Smooth muscle cell (in vitro differentiated cells): ENCODE data around the gene MTPN. TPM values are rescaled to one million over a fixed set of nuclear protein-coding genes. Genes with fewer than 3 reads are reported as not detected.

Experiments
- DNase-seq: peaks from one replicate; lab custom pipeline; 2025; ENCODE audit not compliant: unreplicated experiment; lab: John Stamatoyannopoulos, UW
- H2AFZ ChIP-seq: fragments of 200-600 bp; sonication (generic); 2 replicates; pipeline ENCODE4 v1.6.0; 2016; ENCODE audit warnings: antibody characterized with exemption, low read depth, mild to moderate bottlenecking
- H3F3A ChIP-seq: fragments of 200-600 bp; sonication (generic); 2 replicates; pipeline ENCODE4 v1.6.0; 2017; ENCODE audit warnings: antibody characterized with exemption, low read depth
- H3K27ac ChIP-seq: fragments of 200-600 bp; sonication (generic); 2 replicates; pipeline ENCODE4 v1.5.1; 2016; ENCODE audit warnings: low read depth, mild to moderate bottlenecking
- H3K27me3 ChIP-seq: fragments of 200-600 bp; sonication (generic); 2 replicates; pipeline ENCODE4 v1.6.1; 2016; ENCODE audit warnings: low read depth, mild to moderate bottlenecking
- H3K36me3 ChIP-seq: fragments of 200-600 bp; sonication (generic); 2 replicates; pipeline ENCODE4 v1.5.1; 2016; ENCODE audit warnings: low read depth
- H3K4me1 ChIP-seq: fragments of 200-600 bp; sonication (generic); 2 replicates; pipeline ENCODE4 v1.5.1; 2016; ENCODE audit warnings: low read depth
- H3K4me2 ChIP-seq: fragments of 200-600 bp; sonication (generic); 2 replicates; pipeline ENCODE4 v1.6.0; 2016; ENCODE audit warnings: mild to moderate bottlenecking
- H3K4me3 ChIP-seq: fragments of 200-600 bp; sonication (generic); 2 replicates; pipeline ENCODE4 v1.5.1; 2016; ENCODE audit warnings: mild to moderate bottlenecking
- H3K79me2 ChIP-seq: fragments of 200-600 bp; sonication (generic); 2 replicates; pipeline ENCODE4 v1.6.0; 2016; ENCODE audit warnings: low read depth, mild to moderate bottlenecking
- H3K9ac ChIP-seq: fragments of 200-600 bp; sonication (generic); 2 replicates; pipeline ENCODE4 v1.6.0; 2016; ENCODE audit warnings: low read depth
- H3K9me3 ChIP-seq: fragments of 200-600 bp; sonication (generic); replicated peaks from 2 replicates; pipeline ENCODE4 v1.5.1; 2016; ENCODE audit warnings: low read depth
- H4K20me1 ChIP-seq: fragments of 200-600 bp; sonication (generic); 2 replicates; pipeline ENCODE4 v1.6.0; 2016; ENCODE audit warnings: low read depth
- WGBS: methylation state at CpG from one replicate; pipeline ENCODE4 v1.1.7; 2016; ENCODE audit warnings: low lambda C conversion rate; 5-methylcytosine and 5-hydroxymethylcytosine counted together
- polyA plus RNA-seq: library from polyadenylated mRNA; unstranded; fragments of >200 nt; fragmentation: Nextera tagmentation; extraction: Ambion mirVana; gene quantifications from 2 replicates; pipeline ENCODE4 v1.2.1, GENCODE V29; 2016
- total RNA-seq: library from RNA; depleted of rRNA; stranded (reverse); fragments of >200 nt; gene quantifications from 2 replicates; pipeline ENCODE4 v1.2.3, GENCODE V29; 2014
- TF ChIP-seq, protein P1 (sequence below): fragments of 200-600 bp; sonication (generic); IDR thresholded peaks from 2 replicates; pipeline ENCODE4 v1.5.1; 2017; ENCODE audit warnings: borderline replicate concordance, mild to moderate bottlenecking, antibody characterized with exemption; ENCODE audit not compliant: insufficient read depth, poor library complexity, severe bottlenecking

The MTPN gene
- total and polyA plus RNA-seq, 2 experiments from 2014 or later, result 36.4 to 138 TPM

DNA sequence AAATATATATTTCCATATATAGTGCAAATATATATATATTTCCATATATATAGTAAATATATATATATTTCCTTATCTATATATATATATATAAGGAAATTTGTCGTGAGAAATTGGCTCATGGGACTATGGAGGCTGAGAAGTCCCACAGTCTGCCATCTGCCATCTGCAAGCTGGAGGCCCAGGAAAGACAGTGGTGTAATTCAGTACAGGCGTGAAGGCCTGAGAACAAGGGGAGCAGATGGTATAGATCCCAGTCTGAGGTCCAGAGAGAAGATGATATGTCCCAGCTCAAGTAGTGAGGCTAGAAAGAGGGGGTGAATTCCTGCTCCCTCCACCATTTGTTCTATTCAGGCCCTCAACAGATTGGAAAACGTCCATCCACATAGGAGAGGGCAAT is 78.9 kb downstream of the MTPN start:
- TF ChIP-seq, protein P1, sequence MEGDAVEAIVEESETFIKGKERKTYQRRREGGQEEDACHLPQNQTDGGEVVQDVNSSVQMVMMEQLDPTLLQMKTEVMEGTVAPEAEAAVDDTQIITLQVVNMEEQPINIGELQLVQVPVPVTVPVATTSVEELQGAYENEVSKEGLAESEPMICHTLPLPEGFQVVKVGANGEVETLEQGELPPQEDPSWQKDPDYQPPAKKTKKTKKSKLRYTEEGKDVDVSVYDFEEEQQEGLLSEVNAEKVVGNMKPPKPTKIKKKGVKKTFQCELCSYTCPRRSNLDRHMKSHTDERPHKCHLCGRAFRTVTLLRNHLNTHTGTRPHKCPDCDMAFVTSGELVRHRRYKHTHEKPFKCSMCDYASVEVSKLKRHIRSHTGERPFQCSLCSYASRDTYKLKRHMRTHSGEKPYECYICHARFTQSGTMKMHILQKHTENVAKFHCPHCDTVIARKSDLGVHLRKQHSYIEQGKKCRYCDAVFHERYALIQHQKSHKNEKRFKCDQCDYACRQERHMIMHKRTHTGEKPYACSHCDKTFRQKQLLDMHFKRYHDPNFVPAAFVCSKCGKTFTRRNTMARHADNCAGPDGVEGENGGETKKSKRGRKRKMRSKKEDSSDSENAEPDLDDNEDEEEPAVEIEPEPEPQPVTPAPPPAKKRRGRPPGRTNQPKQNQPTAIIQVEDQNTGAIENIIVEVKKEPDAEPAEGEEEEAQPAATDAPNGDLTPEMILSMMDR, result no peak
- Histone ChIP-seq H2AFZ (no peak overlapping the region), H3K36me3 (no peaks in the 10 kb centered on the region), H3K4me3 (no peak overlapping the region), H3K4me2 (no peak overlapping the region), H3K27ac (no peak overlapping the region), H3K9me3 (no peaks in the 10 kb centered on the region), H3K4me1 (no peaks in the 10 kb centered on the region), H3K79me2 (no peaks in the 10 kb centered on the region), H3K27me3 (no peaks in the 10 kb centered on the region), H3K9ac (no peak overlapping the region), H4K20me1 (no peaks in the 10 kb centered on the region), H3F3A (no peaks in the 10 kb centered on the region)
- no peak for DNase-seq
- 89% methylated on average over 3 of the region's 3 CpGs for WGBS

DNA sequence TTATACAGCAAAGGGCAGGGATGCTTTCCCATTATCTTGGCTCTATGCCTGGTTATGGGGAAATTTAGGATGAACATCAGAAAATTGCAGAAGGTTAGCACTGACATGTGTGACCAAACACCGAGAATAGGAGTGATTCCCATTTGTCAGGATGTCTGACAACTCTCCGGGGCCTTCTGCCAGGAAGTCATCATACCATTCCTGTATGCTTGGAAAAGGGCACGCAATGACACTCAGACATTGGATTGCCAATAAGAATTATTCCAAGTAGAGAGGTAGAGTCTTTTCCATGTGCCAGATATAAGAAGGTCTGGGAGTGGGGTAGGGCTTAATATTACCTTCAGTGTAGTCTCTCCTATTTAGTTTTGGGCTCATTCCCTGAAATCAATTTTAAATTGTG is 82.3 kb downstream of the MTPN start:
- H3K4me1 ChIP-seq, result no peaks in the 10 kb centered on the region

DNA sequence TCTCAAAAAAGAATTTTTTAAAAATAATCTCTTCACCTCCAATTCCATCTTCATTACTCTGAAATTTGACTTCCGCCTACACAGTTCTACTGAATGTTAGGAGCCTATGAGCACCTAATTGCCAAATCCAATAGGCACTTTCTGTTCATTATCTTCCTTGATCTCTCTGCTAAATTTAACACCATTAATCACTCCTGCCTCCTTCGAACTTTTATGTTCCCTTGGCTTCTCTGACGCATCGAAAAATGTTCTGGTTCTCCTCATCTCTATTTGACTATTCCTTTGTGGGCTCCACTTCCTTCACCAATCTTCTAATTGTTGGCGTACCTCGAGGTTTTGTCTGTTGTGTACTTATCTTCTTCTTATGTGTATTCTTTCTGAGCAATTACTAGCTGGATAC is 87.3 kb downstream of the MTPN start:
- H3K4me1 ChIP-seq, result no peaks in the 10 kb centered on the region
- H4K20me1 ChIP-seq, result no peaks in the 10 kb centered on the region
- H3K4me3 ChIP-seq, result no peak overlapping the region
- no peaks in the 10 kb centered on the region for H3K27me3 ChIP-seq
- no peak overlapping the region for H3K9ac ChIP-seq
- no peaks in the 10 kb centered on the region for H3K79me2 ChIP-seq
- H2AFZ ChIP-seq, result no peak overlapping the region
- no peaks in the 10 kb centered on the region for H3F3A ChIP-seq
- TF ChIP-seq, protein P1, result no peak
- DNase-seq, result no peak
- H3K9me3 ChIP-seq, result no peaks in the 10 kb centered on the region
- no peaks in the 10 kb centered on the region for H3K36me3 ChIP-seq
- H3K27ac ChIP-seq, result no peak overlapping the region
- no peak overlapping the region for H3K4me2 ChIP-seq
- WGBS, result 94% methylated on average over 6 of the region's 6 CpGs

More for the DNA sequence above, 82.3 kb downstream of the MTPN start:
- H3K9me3 ChIP-seq, result no peaks in the 10 kb centered on the region
- TF ChIP-seq, protein P1, result no peak
- no peaks in the 10 kb centered on the region for H4K20me1 ChIP-seq
- no peaks in the 10 kb centered on the region for H3K27me3 ChIP-seq
- no peaks in the 10 kb centered on the region for H3K79me2 ChIP-seq
- no peak overlapping the region for H3K9ac ChIP-seq
- H3K4me2 ChIP-seq, result no peak overlapping the region
- H3K4me3 ChIP-seq, result no peak overlapping the region
- no peaks in the 10 kb centered on the region for H3F3A ChIP-seq
- no peak overlapping the region for H3K27ac ChIP-seq
- no peaks in the 10 kb centered on the region for H3K36me3 ChIP-seq
- WGBS, result 92% methylated on average over 3 of the region's 3 CpGs
- no peak for DNase-seq
- no peak overlapping the region for H2AFZ ChIP-seq

DNA sequence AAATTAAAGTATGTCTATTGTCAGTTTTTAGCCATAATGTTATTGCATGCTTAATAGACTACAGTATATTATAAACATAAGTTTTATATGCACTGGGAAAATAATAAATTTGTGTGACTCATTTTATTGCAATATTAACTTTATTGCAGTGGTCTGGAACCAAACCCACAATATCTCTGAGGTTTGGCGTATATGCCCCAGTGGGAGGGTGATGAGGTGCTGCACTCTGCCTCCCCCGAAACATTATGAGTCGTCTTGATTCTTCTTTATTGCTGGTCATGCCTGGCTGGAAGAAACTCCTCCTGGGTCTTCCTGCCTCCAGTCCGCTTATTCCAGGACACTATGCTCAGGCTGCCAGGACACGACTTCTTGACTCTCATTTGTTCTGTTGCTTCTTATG is 88.4 kb downstream of the MTPN start:
- H3K4me1 ChIP-seq, result no peaks in the 10 kb centered on the region
- no peaks in the 10 kb centered on the region for H3K27me3 ChIP-seq
- no peaks in the 10 kb centered on the region for H3K79me2 ChIP-seq
- H3K27ac ChIP-seq, result no peak overlapping the region
- no peak overlapping the region for H2AFZ ChIP-seq
- DNase-seq, result no peak
- H3K36me3 ChIP-seq, result no peaks in the 10 kb centered on the region
- H3K4me2 ChIP-seq, result no peak overlapping the region
- H3K4me3 ChIP-seq, result no peak overlapping the region
- no peaks in the 10 kb centered on the region for H3F3A ChIP-seq
- WGBS, result 90% methylated on average over 5 of the region's 5 CpGs
- no peaks in the 10 kb centered on the region for H4K20me1 ChIP-seq
- TF ChIP-seq, protein P1, result no peak
- H3K9ac ChIP-seq, result no peak overlapping the region
- H3K9me3 ChIP-seq, result no peaks in the 10 kb centered on the region
